NCI-H1417 treated with DMSO at 0.1 percent for 48 hours (cell line): ENCODE measurements around the gene PAK2.
"Not testable (repeated sequence)": the region's sequence is repeated elsewhere in the genome, so short reads cannot be mapped to it uniquely, and the experiment has no call there.

Source experiments
- DNase-seq: peaks from one replicate; lab custom pipeline; 2025; lab: John Stamatoyannopoulos, UW

The PAK2 gene

GRCh38 chr3:196782511-196782910 is 42.9 kb downstream of the PAK2 start:
- no peak for DNase-seq

GRCh38 chr3:196788528-196788927 is 48.9 kb downstream of the PAK2 start:
- DNase-seq = no peak

- no peak for DNase-seq
These were observed 50.3 kb downstream of the PAK2 start for GRCh38 chr3:196789885-196790359.

- no peak for DNase-seq
These were observed 51.0 kb downstream of the PAK2 start for GRCh38 chr3:196790636-196791035.

- no peak for DNase-seq
These were observed 53.1 kb downstream of the PAK2 start for GRCh38 chr3:196792771-196793170.

GRCh38 chr3:196793246-196793645 is 53.6 kb downstream of the PAK2 start:
- DNase-seq = no peak

- DNase-seq = no peak
These were observed 54.8 kb downstream of the PAK2 start for GRCh38 chr3:196794467-196794866.

- DNase-seq = no peak
These were observed 56.7 kb downstream of the PAK2 start for GRCh38 chr3:196796317-196796716.

- no peak for DNase-seq
These were observed 61.2 kb downstream of the PAK2 start for GRCh38 chr3:196800742-196801434.

- DNase-seq = no peak
These were observed 64.3 kb downstream of the PAK2 start for GRCh38 chr3:196803891-196804468.

GRCh38 chr3:196804773-196805172 is 65.1 kb downstream of the PAK2 start:
- DNase-seq = no peak

GRCh38 chr3:196810963-196811581 is 71.4 kb downstream of the PAK2 start:
- no peak for DNase-seq

GRCh38 chr3:196812853-196813252 is 73.2 kb downstream of the PAK2 start:
- DNase-seq = no peak

- DNase-seq = no peak
These were observed 74.2 kb downstream of the PAK2 start for GRCh38 chr3:196813903-196814302.

GRCh38 chr3:196821806-196822355 is 82.2 kb downstream of the PAK2 start:
- no peak for DNase-seq

- not testable (repeated sequence) for DNase-seq
These were observed 90.0 kb downstream of the PAK2 start for GRCh38 chr3:196829651-196830050.

- DNase-seq = no peak
These were observed 95.4 kb downstream of the PAK2 start for GRCh38 chr3:196835086-196835485.

GRCh38 chr3:196836626-196837025 is 97.0 kb downstream of the PAK2 start:
- DNase-seq = not testable (repeated sequence)

GRCh38 chr3:196837819-196838420 is 98.3 kb downstream of the PAK2 start:
- no peak for DNase-seq

- not testable (repeated sequence) for DNase-seq
These were observed 99.7 kb downstream of the PAK2 start for GRCh38 chr3:196839351-196839750.

GRCh38 chr3:196842567-196843434 is 103.1 kb downstream of the PAK2 start:
- DNase-seq = no peak
